SIG-M5 (cell line): Measurements from ENCODE around the gene ARRB2.
"Not testable (repeated sequence)": the region's sequence is repeated elsewhere in the genome, so short reads cannot be mapped to it uniquely, and the experiment has no call there.

ENCODE experiments used
- DNase-seq: peaks from one replicate; lab custom pipeline; 2025; lab: John Stamatoyannopoulos, UW

Gene ARRB2

DNA sequence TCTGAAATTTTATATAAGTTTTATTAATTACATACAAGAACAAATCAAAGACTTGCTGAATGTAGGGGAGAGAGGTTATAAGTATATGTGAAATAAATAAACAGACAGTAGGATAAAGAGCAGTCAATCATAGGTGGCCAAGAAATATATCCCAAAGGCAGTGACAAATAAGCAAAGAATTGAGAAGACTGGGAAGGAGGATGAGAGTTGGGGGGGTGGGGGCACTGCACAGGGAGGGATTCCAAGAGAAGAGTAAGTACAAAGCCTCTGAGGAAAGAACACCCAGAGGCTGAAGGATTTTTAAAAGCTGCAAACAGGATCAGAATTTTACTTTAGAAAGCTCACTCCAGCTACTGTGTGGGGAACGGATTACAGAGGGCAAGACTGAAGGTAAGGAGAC, 9.3 kb upstream of the ARRB2 start:
- DNase-seq: no peak

DNA sequence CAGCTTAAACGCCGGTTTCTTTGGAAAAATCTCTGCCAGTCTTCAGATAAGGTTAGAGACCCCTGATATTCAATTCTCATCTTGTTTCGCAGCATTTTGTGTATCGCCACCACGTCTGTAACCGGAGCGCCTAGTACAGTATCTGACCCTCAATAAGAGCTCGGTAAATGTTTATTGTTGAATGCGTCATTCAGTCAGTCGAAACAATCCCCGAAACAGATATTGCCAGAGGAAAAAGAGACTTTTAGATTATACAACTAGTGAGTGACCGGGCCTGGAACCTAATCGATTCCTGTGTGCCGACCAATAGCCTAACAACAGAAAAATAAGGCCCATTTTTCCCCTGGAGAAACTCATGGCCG, 7.1 kb upstream of the ARRB2 start:
- DNase-seq: no peak

DNA sequence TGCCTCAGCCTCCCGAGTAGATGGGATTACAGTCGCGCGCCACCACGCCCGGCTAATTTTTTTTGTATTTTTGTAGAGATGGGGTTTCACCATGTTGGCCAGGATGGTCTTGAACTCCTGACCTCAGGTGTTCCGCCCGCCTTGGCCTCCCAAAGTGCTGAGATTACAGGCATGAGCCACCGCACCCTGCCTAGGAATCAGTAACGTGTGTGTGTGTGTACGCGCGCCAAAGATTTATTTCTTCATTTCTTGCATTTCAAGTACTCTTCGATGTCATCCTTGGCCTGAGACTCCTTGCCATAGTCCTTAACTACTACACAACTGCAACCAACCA, 5.9 kb upstream of the ARRB2 start:
- DNase-seq: not testable (repeated sequence)

GRCh38 chr17:4704991-4705390, 5.4 kb upstream of the ARRB2 start:
- no peak for DNase-seq

GRCh38 chr17:4706121-4706520, 4.3 kb upstream of the ARRB2 start:
- DNase-seq: no peak

GRCh38 chr17:4708436-4708835, 2.0 kb upstream of the ARRB2 start:
- DNase-seq: no peak

DNA sequence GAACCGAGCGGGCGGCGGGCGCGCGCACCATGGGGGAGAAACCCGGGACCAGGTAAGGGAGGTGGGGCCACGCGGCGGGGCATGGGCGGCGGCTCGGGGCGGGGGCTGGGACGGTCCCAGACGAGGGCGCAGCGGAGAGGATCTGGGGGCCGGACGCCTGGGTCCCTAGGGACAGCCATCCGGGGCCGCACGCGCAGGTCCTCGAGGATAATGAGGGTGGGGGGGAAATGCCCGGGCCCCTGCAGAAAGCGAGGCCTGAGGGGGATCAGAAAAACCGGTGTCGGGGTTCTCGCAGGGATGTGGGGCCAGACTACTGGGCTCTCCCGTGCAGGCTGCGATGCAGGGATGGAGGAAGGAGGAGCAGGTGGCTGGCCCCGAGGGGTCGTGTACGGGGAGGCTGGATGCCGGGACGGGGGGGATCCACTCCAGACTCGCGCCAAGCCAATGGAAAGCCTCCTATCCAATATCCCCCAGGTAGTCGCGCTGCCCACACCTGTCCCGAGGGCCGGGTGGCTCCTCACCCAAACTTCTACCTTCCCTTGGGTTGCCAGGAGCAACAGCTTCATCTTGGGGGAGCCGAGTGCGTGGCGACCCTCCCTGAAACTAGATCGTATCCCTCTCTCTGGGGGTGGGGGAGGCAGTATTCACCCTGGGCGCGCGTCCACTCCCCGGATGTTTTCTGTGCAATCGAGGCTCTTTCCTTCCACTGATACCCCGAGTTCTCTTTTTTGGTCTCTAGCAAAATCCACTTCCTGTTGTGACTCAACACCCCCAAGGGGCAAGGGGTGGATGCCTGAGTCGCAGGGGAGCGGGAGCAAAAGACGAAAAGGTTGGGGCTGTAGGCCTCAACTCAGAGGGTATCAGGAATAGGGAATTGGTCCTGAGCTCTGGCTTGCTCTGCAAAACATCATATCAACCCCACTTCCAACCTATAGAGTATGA, 532 bp downstream of the ARRB2 start:
- no peak for DNase-seq

DNA sequence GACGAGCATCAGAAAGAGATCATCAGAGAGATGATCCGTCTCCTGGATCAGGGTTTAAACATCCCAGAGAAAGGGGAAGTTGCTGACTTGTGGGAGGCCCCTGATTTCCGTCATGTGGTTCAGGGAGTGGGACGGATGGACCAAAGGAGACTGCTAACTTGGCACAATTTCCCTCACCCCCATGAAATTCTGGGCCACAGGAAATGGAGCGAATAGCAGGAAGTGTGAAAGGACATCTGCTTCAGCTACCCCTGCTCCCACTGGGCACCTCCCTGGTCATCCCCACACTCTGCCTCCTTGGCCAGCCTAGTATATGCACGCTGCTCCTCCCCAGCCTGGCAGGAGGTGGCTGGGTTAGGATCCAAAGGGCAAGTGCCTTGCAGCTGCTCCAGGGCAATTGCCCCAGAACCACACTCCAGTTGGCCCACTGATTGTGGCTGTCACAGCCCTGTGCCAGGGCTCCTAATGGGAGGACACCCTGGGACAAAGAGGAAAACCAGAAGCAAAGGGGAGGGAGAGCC, 1.3 kb downstream of the ARRB2 start:
- DNase-seq: peak; percentile 66

DNA sequence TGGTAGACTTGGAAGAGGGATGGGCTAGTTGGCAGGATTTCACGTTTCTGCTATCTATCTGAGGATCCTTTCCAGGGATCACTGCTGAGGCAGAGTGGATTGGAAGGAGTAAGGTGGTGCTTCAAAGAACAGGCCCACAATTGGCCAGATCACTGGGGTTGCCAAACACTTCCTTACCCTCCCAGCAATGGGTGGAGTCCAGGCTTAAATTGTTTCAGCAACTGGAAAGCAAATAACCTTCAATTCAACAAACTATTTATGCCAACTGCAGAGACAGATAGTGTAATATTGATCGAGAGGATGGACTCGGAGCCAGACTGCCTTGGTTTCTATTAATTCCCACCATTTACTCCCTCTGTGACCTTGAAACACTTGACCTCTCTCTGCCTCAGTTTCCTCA, 2.1 kb downstream of the ARRB2 start:
- DNase-seq: no peak

DNA sequence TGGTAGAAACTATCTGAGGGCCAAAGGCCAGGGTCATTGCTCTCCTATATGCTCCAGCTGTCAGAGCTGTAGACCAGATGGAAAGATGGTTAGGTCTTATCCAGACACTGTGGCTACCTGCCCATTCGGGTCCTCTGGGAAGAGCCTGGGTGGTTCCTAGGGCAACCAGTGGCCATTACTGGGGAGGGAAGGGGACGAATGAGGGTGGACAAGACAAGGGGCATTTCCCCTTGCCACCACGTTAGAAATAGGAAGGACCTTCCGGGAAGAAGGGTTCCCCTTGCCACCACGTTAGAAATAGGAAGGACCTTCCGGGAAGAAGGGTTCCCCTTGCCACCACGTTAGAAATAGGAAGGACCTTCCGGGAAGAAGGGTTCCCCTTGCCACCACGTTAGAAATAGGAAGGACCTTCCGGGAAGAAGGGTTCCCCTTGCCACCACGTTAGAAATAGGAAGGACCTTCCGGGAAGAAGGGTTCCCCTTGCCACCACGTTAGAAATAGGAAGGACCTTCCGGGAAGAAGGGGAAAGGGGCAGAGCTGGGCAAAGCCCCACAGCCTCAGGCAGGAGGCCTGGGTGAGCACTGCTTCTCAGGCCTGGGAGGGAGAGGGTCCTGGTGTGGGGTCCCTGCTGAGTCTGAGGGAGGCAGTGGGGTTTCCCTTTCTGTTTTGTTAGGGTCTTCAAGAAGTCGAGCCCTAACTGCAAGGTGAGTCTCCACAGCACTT, 4.1 kb downstream of the ARRB2 start:
- not testable (repeated sequence) for DNase-seq

- DNase-seq: no peak
Measured at GRCh38 chr17:4715063-4715744, 4.8 kb downstream of the ARRB2 start.

- no peak for DNase-seq
Measured at GRCh38 chr17:4716081-4716480, 5.6 kb downstream of the ARRB2 start.

GRCh38 chr17:4717791-4718190, 7.4 kb downstream of the ARRB2 start:
- no peak for DNase-seq

GRCh38 chr17:4718276-4718675, 7.8 kb downstream of the ARRB2 start:
- no peak for DNase-seq

GRCh38 chr17:4719146-4719545, 8.7 kb downstream of the ARRB2 start:
- DNase-seq: no peak

- no peak for DNase-seq
Measured at GRCh38 chr17:4719684-4720221, 9.3 kb downstream of the ARRB2 start.

- DNase-seq: no peak
Measured at GRCh38 chr17:4720787-4721186, 10.4 kb downstream of the ARRB2 start.

DNA sequence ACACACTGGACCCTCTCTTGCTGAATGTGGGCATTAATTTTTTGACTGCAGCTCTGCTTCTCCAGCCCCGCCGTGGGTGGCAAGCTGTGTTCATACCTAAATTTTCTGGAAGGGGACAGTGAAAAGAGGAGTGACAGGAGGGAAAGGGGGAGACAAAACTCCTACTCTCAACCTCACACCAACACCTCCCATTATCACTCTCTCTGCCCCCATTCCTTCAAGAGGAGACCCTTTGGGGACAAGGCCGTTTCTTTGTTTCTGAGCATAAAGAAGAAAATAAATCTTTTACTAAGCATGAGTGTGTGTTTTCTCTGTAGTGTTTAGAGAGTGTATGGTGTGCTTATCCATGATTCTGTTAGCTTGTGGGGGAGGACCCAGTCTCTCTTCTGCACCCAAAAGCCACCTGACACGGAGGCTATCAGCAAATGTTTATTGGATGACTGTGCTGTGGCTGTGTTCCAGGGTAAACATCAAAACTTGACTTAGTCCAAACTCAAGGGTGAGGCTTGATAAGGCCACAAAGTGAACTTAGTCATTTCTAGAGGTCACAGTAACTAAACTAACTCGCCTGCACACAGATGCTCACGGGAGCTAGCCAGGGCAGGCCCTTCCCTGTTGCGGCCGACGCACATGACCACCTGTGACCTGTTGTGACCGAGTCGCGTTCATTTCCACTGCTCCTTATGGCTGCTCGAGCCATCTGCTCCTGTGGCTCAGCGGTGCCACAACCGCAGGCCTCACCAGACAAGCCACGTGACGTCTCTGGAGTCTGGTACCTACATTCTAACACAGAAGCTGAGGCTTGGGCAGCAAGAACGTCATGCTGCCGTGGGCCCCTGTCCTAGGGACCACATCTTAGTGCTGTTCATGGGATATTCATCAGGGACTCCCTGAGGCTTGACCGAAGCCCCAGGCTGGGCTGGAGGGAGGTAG, 11.0 kb downstream of the ARRB2 start:
- no peak for DNase-seq

- DNase-seq: no peak
Measured at GRCh38 chr17:4722678-4723240, 12.3 kb downstream of the ARRB2 start.

- no peak for DNase-seq
Measured at GRCh38 chr17:4724650-4725049, 14.2 kb downstream of the ARRB2 start.
